Measurements from ENCODE around the gene CDH6.

DNA sequence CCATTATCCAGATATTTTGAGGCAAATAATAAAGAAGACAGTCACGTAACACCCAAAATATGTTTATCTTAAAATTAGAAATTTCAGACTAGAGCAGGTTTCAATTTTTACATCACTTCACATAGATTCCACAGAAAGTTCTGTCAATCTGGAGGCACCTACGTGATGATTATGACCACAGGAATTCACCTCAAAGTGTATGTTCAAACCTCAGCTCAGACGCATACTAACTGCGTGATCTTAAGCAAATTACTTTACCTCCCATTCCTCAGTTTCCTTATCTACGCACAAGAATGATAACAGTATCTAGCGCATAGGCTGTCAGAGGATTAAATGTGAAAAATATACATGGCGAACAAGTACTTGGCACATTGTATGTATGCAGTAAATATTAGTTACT, 5.9 kb upstream of the CDH6 start:
- no peak for TF ChIP-seq CTCF (IDR thresholded peaks at IDR 0.05)
- no peak for TF ChIP-seq POLR2A (IDR thresholded peaks at IDR 0.05)

Data from lower leg skin (tissue), 3 donors.